ENCODE measurements around the gene PTGIR.

- no peak for TF ChIP-seq EZH2 (IDR thresholded peaks at IDR 0.05; ENCODE audit: borderline replicate concordance, low read depth, low read length, poor library complexity, severe bottlenecking)
- no peak for TF ChIP-seq CTCF (conservative IDR thresholded peaks at IDR 0.05; ENCODE audit: low read depth, low read length)
Observed at GRCh38 chr19:46633130-46633529, 8.2 kb upstream of the PTGIR start.

Data from A673 (cell line).